ENCODE results near the gene KRT75. TPM values are rescaled to one million over a fixed set of nuclear protein-coding genes. Genes with fewer than 3 reads are reported as not detected.

The KRT75 gene
- total and polyA plus RNA-seq, 2 donors (not counting 3 experiments of a cell fraction or from before 2014, with no cell fraction given): not detected

GRCh38 chr12:52391618-52392002 is 42.6 kb downstream of the KRT75 start:
- dilution Hi-C loops (cut with MboI; ENCODE audit: extremely low pct_ligation_motif_present, low sequenced_read_pairs): no loop called here
- no TSS peak for BruUV-seq (replicated peaks)
- intact Hi-C loops (cut with micrococcal nuclease): loop anchor here (5.0 kb wide), 1 partner anchor 481 kb away; no protein-coding TSS in a partner anchor

More at GRCh38 chr12:52391618-52392002, 42.6 kb downstream of the KRT75 start:
- no peak overlapping the region for H3K27ac ChIP-seq (ENCODE audit: insufficient read depth, low read depth, low read length)
- H3K9me3 ChIP-seq (replicated peaks; ENCODE audit: control insufficient read depth, insufficient read depth, low read length): no peaks in the 10 kb centered on the region
- FAIRE-seq (no peak), DNase-seq (ENCODE audit: low read depth, low spot score) (no peak)
- H3K9ac ChIP-seq (replicated peaks; ENCODE audit: extremely low read depth, insufficient read depth, low read length): no peak overlapping the region
- TF ChIP-seq JUN (IDR thresholded peaks at IDR 0.05; ENCODE audit: borderline replicate concordance, insufficient read depth, insufficient read length, low read depth) (no peak), POLR2A (IDR thresholded peaks at IDR 0.05; ENCODE audit: low read depth, low read length) (no peak), FOS (IDR thresholded peaks at IDR 0.05; ENCODE audit: borderline replicate concordance, insufficient read depth, low read length) (no peak), MAX (IDR thresholded peaks at IDR 0.05; ENCODE audit: insufficient read depth, insufficient read length) (no peak), POLR2AphosphoS5 (IDR thresholded peaks at IDR 0.05; ENCODE audit: insufficient read depth, low read depth, low read length) (no peak), EZH2 (IDR thresholded peaks at IDR 0.05; ENCODE audit: borderline replicate concordance, low read depth, low read length, severe bottlenecking) (no peak), GATA2 (IDR thresholded peaks at IDR 0.05; ENCODE audit: insufficient read depth, insufficient read length, low read depth, low read length) (no peak), MYC (IDR thresholded peaks at IDR 0.05; ENCODE audit: low read depth, low read length) (no peak)
- TF ChIP-seq, protein P1, sequence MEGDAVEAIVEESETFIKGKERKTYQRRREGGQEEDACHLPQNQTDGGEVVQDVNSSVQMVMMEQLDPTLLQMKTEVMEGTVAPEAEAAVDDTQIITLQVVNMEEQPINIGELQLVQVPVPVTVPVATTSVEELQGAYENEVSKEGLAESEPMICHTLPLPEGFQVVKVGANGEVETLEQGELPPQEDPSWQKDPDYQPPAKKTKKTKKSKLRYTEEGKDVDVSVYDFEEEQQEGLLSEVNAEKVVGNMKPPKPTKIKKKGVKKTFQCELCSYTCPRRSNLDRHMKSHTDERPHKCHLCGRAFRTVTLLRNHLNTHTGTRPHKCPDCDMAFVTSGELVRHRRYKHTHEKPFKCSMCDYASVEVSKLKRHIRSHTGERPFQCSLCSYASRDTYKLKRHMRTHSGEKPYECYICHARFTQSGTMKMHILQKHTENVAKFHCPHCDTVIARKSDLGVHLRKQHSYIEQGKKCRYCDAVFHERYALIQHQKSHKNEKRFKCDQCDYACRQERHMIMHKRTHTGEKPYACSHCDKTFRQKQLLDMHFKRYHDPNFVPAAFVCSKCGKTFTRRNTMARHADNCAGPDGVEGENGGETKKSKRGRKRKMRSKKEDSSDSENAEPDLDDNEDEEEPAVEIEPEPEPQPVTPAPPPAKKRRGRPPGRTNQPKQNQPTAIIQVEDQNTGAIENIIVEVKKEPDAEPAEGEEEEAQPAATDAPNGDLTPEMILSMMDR (IDR thresholded peaks at IDR 0.05; ENCODE audit: extremely low read depth in 1 of 2, insufficient read depth in 1 of 2, low read depth in 1 of 2, low read length in 2 of 2): no peak
- no peaks in the 10 kb centered on the region for H3K79me2 ChIP-seq (ENCODE audit: control insufficient read depth, insufficient read depth, low read length)
- H3K36me3 ChIP-seq (ENCODE audit: control insufficient read depth in 2 of 2, extremely low read depth in 1 of 2, insufficient read depth in 2 of 2, low read length in 2 of 2): no peaks in the 10 kb centered on the region
- peaks cover 0 to 4% of the 10 kb centered on the region in 2 experiments for H3K27me3 ChIP-seq (ENCODE audit: control insufficient read depth in 2 of 2, insufficient read depth in 2 of 2, low read length in 2 of 2)
- H3K4me2 ChIP-seq (ENCODE audit: insufficient read depth, low read length): no peak overlapping the region
- no peak overlapping the region for H3K4me3 ChIP-seq (replicated peaks in 1 of 3; ENCODE audit: insufficient read depth in 1 of 3, low read depth in 1 of 3, low read length in 3 of 3)
- H3K9me1 ChIP-seq (replicated peaks; ENCODE audit: control insufficient read depth, extremely low read depth, insufficient read depth, low read length): no peaks in the 10 kb centered on the region
- ChIA-PET CTCF (interaction anchor here (1.1 to 2.7 kb wide), 6 partner anchors 11 to 589 kb away, joined by 3 to 9 read pairs (median 8); no protein-coding TSS in a partner anchor), POLR2A (interaction anchor here (0.5 kb wide), 1 partner anchor 1242 kb away, joined by 4 read pairs; no protein-coding TSS in a partner anchor)
- no peak overlapping the region for H2AFZ ChIP-seq (ENCODE audit: low read depth, low read length)
- no peaks in the 10 kb centered on the region for H3K4me1 ChIP-seq (ENCODE audit: control insufficient read depth, extremely low read depth, insufficient read depth, low read length)
- no peaks in the 10 kb centered on the region for H4K20me1 ChIP-seq (replicated peaks; ENCODE audit: control insufficient read depth, extremely low read depth, insufficient read depth, low read length)

All from endothelial cell of umbilical vein (primary cell).